ENCODE results near the gene MIOX. TPM values are rescaled to one million over a fixed set of nuclear protein-coding genes. Genes with fewer than 3 reads are reported as not detected.
A peak's percentile ranks its signal among the peaks of the same experiment; 100 is the strongest.

Gene MIOX
- total and polyA plus RNA-seq, 2 of the 13 experiments (the other 11 are each of a cell fraction or from before 2014, with no cell fraction given) = 1.5 to 2.9 TPM

GRCh38 chr22:50530580-50530876 lies 43.9 kb downstream of the MIOX start (continued):
- TF ChIP-seq JUNB (CRISPR knock-in tag; IDR thresholded peaks at IDR 0.05; ENCODE audit: borderline replicate concordance) (no peak), ZNF256 (CRISPR knock-in tag; conservative IDR thresholded peaks at IDR 0.05) (no peak), ARID3A (IDR thresholded peaks at IDR 0.05; ENCODE audit: low read depth, low read length) (no peak), KDM4B (CRISPR knock-in tag; IDR thresholded peaks at IDR 0.05) (no peak), ZNF331 (CRISPR knock-in tag; IDR thresholded peaks at IDR 0.05) (no peak), PCBP1 (IDR thresholded peaks at IDR 0.05; ENCODE audit: borderline replicate concordance, low read depth, low read length) (no peak), ZBTB25 (CRISPR knock-in tag; IDR thresholded peaks at IDR 0.05) (no peak; the same call in 1 of the 2 replicates), GTF2F1 (IDR thresholded peaks at IDR 0.05; ENCODE audit: low read length) (no peak), ZNF674 (CRISPR knock-in tag; IDR thresholded peaks at IDR 0.05; ENCODE audit: low read depth) (no peak), THAP11 (CRISPR knock-in tag; IDR thresholded peaks at IDR 0.05) (no peak), IKZF5 (CRISPR knock-in tag; IDR thresholded peaks at IDR 0.05) (no peak), ZFP36 (IDR thresholded peaks at IDR 0.05; ENCODE audit: borderline replicate concordance, low read depth, low read length, partially characterized antibody) (no peak), ZNF446 (CRISPR knock-in tag; IDR thresholded peaks at IDR 0.05) (no peak), ZNF672 (CRISPR knock-in tag; IDR thresholded peaks at IDR 0.05) (peak; percentile 77; the same call in 1 of the 2 replicates), TEAD3 (CRISPR knock-in tag; optimal IDR thresholded peaks at IDR 0.05; ENCODE audit: borderline replicate concordance) (no peak), TIGD3 (CRISPR knock-in tag; IDR thresholded peaks at IDR 0.05; ENCODE audit: borderline replicate concordance) (no peak), DDIT3 (CRISPR knock-in tag; IDR thresholded peaks at IDR 0.05) (no peak), KLF16 (CRISPR knock-in tag; IDR thresholded peaks at IDR 0.05) (no peak; a peak in 1 of 4 replicates), NONO (IDR thresholded peaks at IDR 0.05) (no peak), NONO (CRISPR knock-in tag; conservative IDR thresholded peaks at IDR 0.05) (peak; percentile 98), ZNF556 (CRISPR knock-in tag; IDR thresholded peaks at IDR 0.05; ENCODE audit: borderline replicate concordance) (no peak; the same call in 1 of the 2 replicates), ZBTB2 (CRISPR knock-in tag; IDR thresholded peaks at IDR 0.05; ENCODE audit: low read depth) (peak; percentile 10; the same call in 1 of the 2 replicates), ZNF629 (CRISPR knock-in tag; conservative IDR thresholded peaks at IDR 0.05) (no peak), TMF1 (CRISPR knock-in tag; IDR thresholded peaks at IDR 0.05; ENCODE audit: low read depth) (no peak)
